ENCODE data around the gene DCDC1.

DCDC1 gene

DNA sequence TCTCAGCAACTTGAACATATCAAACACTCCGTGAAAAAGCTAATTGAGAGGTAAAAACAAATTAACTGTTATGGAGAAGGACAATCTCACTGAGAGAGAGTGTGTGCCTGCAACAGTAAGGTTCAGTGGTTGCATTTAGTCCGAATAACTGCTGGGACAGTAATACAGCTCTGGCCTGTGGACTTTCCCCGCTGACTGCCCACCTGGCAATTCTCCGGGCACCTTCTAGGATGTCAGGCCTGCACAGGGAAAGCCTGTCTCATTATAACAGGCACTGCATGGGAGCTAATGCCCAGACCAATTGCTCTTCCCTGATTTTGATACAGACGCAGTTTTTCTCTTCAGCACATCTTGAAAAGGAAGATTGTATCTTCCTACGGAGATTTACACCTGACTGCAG lies 251.0 kb downstream of the DCDC1 start:
- peaks cover 0 to 6% of the 10 kb centered on the region in 2 donors for H3K27me3 Mint-ChIP-seq
- H3K4me1 Mint-ChIP-seq, result no peaks in the 10 kb centered on the region
- ATAC-seq (replicated peaks), result no peak

DNA sequence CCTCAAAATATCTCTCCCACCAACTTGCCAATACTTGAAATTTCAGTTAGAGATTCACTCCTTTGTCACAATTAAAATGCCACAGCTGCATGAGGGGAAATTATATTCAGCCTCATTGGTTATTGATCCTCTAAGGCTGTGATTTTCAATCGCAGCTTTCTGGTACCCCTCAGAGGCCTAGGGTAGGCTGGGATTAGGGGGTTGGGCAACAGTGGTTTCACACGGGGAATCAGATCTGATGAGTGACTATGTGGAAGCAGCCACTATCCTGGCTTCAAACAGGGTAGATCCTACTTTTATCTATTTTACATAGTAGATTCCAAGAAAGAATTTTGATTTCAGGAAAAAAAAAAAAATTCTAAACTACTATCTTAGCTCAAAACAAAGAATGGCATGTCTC lies 252.5 kb downstream of the DCDC1 start:
- Mint-ChIP-seq H3K27ac (no peak overlapping the region), H3K4me3 (no peak overlapping the region), H3K27me3 (peaks cover 0 to 6% of the 10 kb centered on the region in 2 donors), H3K4me1 (no peaks in the 10 kb centered on the region), H3K36me3 (no peaks in the 10 kb centered on the region), H3K9me3 (peaks cover 0 to 2% of the 10 kb centered on the region in 2 donors)
- DNase-seq (no peak), ATAC-seq (replicated peaks) (no peak)

More for the DNA sequence above, 251.0 kb downstream of the DCDC1 start:
- Mint-ChIP-seq H3K4me3 (no peak overlapping the region), H3K27ac (no peak overlapping the region), H3K9me3 (peaks cover 0 to 2% of the 10 kb centered on the region in 2 donors), H3K36me3 (no peaks in the 10 kb centered on the region)
- DNase-seq, result no peak

DNA sequence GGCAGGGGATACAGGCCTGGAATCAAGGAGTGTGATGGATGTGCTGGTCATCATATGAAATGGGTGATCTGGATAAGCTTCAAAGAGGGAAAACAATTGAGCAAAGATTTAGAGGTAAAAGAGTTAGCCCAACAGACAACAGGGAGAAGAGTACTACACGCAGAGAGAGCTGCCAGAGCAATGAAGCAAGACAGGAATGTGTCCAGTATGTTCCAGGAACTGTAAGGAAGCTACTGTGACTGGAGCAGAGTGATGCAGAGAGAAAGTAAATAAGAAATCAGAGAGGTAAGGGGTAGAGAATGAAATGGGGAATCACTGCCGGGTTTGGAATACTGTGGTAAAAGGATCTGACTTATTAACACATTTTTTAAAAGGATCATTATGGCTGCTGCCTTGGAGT lies 255.1 kb downstream of the DCDC1 start:
- Mint-ChIP-seq H3K36me3 (no peaks in the 10 kb centered on the region), H3K27ac (no peak overlapping the region), H3K9me3 (peaks cover 0 to 2% of the 10 kb centered on the region in 2 donors), H3K4me1 (no peaks in the 10 kb centered on the region), H3K4me3 (no peak overlapping the region), H3K27me3 (no peaks in the 10 kb centered on the region)
- no peak for DNase-seq
- no peak for ATAC-seq (replicated peaks)

DNA sequence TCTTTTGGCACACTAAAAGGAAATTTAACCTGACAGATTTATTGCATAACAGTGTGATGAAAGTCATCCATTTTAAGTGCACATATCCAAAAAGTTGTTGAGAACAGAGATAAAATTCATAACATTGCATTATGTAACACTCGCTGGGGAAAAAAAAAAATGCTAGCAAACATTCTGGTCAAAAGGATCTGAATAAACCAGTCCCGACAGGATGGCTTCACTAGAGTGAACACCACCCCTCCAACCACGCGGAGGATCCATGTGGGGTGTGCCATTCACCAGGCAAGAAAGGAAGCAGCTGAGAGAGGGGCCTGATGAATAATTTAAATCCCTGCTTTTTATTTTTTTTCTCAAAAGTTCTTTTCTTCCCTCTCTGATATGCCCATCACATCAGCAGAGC lies 258.7 kb downstream of the DCDC1 start:
- H3K27me3 Mint-ChIP-seq, result peaks cover 0 to 6% of the 10 kb centered on the region in 2 donors
- H3K36me3 Mint-ChIP-seq, result no peaks in the 10 kb centered on the region
- ATAC-seq (replicated peaks) (no peak), DNase-seq (no peak)
- no peak overlapping the region for H3K27ac Mint-ChIP-seq
- no peaks in the 10 kb centered on the region for H3K4me1 Mint-ChIP-seq
- no peak overlapping the region for H3K4me3 Mint-ChIP-seq
- peaks cover 0 to 2% of the 10 kb centered on the region in 2 donors for H3K9me3 Mint-ChIP-seq

DNA sequence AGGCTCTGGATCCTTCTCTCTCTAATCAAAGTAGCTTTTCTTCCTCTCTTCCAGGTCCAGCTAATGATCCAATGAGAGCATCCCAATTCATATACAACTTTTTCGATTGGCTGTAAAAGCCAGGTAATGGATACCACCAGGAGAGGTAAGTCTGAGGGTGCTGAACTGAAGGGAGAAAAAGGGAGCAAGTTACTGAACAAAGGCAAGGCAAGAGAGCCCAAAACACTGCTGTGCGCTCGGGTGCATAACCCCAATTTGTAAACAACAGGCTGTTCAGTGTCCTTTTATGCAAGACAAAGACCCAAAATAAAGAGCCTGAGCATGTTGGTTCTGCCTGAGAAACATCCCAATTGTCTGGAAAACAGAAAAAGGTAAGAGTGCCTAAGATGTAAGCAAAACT lies 260.1 kb downstream of the DCDC1 start:
- DNase-seq (no peak), ATAC-seq (replicated peaks) (no peak)
- H3K27me3 Mint-ChIP-seq, result peaks cover 0 to 6% of the 10 kb centered on the region in 2 donors
- peaks cover 0 to 2% of the 10 kb centered on the region in 2 donors for H3K9me3 Mint-ChIP-seq
- no peaks in the 10 kb centered on the region for H3K36me3 Mint-ChIP-seq
- no peaks in the 10 kb centered on the region for H3K4me1 Mint-ChIP-seq
- H3K4me3 Mint-ChIP-seq, result no peak overlapping the region
- no peak overlapping the region for H3K27ac Mint-ChIP-seq

DNA sequence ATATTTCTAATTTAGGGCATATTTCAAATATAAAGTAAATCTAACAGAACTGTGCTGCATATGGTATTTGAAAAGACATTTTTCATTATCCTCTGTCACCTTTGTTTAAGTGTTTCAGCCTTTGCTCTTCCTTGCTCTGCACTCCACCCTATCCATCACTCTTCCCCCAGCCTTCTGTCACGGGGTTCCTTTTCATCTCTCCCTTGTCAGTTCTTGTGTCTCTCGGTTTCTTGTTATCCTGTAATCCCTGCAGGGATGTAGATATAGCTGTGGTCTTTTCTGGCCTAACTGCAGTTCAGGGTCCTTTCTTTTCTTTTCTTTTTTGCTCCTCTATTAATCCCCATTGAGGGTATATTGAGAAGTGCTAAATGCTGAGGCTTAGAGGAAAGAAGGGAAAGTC lies 261.9 kb downstream of the DCDC1 start:
- Mint-ChIP-seq H3K4me3 (no peak overlapping the region), H3K4me1 (no peaks in the 10 kb centered on the region), H3K27ac (no peak overlapping the region), H3K9me3 (no peaks in the 10 kb centered on the region), H3K27me3 (peaks cover 0 to 6% of the 10 kb centered on the region in 2 donors), H3K36me3 (no peaks in the 10 kb centered on the region)
- ATAC-seq (replicated peaks) (no peak), DNase-seq (no peak)

DNA sequence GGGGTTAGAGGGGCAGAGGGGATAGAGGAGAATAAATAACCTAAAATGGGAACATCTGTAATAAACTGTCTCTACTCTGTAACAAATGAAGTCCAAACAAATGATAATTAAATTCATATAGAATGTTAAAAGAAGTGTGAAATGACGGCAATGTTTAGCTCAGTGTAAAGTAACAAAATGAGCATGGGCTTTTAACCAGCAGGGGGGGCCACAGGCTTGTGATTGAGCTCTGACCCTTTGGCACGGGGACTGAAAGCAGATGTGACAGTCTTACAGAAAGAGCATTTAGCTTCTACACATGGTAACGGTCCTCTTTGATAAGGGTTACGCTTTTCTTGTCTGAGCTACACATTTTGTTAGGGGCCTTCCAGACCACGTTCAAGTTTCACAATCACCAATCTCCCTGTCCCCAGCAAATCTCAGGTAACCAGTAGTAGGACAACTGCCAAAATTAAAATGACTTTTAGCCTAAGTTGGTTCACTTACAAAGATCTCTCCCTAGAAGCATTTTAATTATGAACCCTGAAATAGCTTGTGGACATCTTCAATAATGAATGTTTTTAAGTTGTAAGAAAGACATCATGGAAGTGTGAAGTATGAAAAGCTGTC lies 262.5 kb downstream of the DCDC1 start:
- Mint-ChIP-seq H3K4me1 (no peaks in the 10 kb centered on the region), H3K27me3 (peaks cover 0 to 6% of the 10 kb centered on the region in 2 donors), H3K36me3 (no peaks in the 10 kb centered on the region), H3K9me3 (no peaks in the 10 kb centered on the region), H3K27ac (no peak overlapping the region), H3K4me3 (no peak overlapping the region)
- ATAC-seq (replicated peaks), result peak; percentile 64 to 81
- no peak for DNase-seq

DNA sequence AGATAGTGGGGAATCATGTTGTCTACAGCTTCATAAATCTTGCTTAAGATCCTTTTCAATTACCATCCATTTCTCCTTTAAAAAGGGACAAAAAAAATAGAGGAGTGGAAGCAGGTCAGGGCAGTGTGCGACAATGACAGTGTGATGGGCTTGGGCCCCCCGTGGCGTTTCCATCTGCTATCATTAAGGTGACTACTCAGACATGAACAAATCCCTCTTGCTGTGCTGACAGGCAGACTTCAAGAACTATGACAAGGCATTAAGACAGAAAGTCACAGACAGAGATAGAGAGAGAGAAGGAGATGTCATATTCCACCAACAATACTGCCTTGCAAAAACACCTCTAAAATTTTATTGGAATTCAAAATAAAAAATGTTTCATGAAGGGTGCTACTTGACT lies 263.2 kb downstream of the DCDC1 start:
- Mint-ChIP-seq H3K4me3 (no peak overlapping the region), H3K9me3 (no peaks in the 10 kb centered on the region), H3K36me3 (no peaks in the 10 kb centered on the region), H3K27me3 (peaks cover 0 to 6% of the 10 kb centered on the region in 2 donors), H3K4me1 (no peaks in the 10 kb centered on the region), H3K27ac (peak overlapping the region; percentile 65)
- DNase-seq (no peak), ATAC-seq (replicated peaks) (no peak)

DNA sequence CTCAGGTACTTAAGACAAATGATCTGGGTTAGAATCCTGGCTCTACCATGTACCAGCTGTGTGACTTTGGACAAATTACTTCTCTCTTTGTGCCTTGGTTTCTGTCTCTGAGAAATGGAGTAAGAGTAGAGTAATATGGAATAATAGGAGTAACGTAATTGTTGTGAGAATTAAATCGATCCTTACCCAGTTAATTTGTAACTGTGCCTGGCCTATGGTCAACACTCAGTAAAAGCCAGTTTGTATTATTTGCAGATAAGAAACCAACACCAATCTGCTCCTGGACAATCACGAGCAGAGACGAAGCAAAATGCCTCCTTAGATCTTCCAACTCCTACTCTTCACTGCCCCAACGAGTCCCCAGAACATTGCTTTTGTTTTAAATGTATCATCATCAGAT lies 266.7 kb downstream of the DCDC1 start:
- Mint-ChIP-seq H3K27ac (no peak overlapping the region), H3K9me3 (peaks cover 2 to 4% of the 10 kb centered on the region in 2 donors), H3K4me3 (no peak overlapping the region), H3K27me3 (peaks cover 0 to 11% of the 10 kb centered on the region in 2 donors), H3K4me1 (no peaks in the 10 kb centered on the region), H3K36me3 (no peaks in the 10 kb centered on the region)
- no peak for ATAC-seq (replicated peaks)
- DNase-seq, result no peak

DNA sequence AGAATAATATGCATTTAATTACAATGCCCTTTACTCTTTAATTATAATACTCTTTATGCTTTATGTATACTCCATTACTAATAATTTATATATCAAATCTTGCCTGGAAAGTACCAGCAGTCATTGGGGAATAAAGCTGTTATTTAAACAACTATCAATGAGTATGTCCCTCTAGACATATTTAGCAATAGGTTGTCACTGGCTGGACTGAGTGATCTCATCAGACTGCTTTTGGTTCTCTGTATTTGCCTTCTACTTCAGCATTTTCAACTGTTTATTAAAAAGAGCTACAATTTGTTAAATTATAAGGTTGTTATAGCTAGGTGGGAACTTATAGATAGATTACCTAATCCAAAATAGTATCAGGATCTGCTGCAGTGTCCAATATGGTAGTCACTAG lies 267.2 kb downstream of the DCDC1 start:
- H3K27ac Mint-ChIP-seq, result no peak overlapping the region
- no peak overlapping the region for H3K4me3 Mint-ChIP-seq
- peaks cover 2 to 4% of the 10 kb centered on the region in 2 donors for H3K9me3 Mint-ChIP-seq
- no peak for DNase-seq
- ATAC-seq (replicated peaks), result no peak
- H3K36me3 Mint-ChIP-seq, result no peaks in the 10 kb centered on the region
- peaks cover 0 to 6% of the 10 kb centered on the region in 2 donors for H3K27me3 Mint-ChIP-seq
- H3K4me1 Mint-ChIP-seq, result no peaks in the 10 kb centered on the region

DNA sequence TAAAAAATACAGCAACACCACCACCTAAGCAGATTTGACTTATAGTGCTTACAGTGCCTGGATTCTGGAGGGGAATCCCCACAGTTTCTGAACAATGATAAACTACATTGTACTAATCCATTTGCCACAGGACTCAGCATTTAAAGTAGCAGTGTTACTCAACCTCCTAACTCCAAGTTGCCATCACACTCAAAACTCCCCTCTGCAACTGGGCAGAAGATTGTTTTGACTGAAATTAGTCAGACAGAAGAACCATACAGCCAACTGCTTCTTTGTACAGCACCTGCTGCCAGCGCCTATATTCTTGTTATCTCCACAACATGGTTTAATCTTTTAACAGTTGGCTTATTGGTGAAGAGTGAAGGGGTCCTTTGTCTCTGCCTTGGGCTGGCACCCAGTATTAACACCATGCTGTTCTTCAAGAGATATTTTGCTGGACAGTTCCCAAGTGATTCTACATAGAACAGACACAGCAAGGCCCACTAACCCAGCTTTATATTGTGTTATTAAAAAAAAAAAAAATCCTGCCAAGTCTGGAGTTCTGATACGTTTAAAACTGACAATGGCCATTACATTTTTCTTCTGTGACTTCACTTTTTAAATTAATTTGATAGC lies 273.2 kb downstream of the DCDC1 start:
- H3K27ac Mint-ChIP-seq, result no peak overlapping the region
- peaks cover 0 to 6% of the 10 kb centered on the region in 2 donors for H3K27me3 Mint-ChIP-seq
- peaks cover 2 to 4% of the 10 kb centered on the region in 2 donors for H3K9me3 Mint-ChIP-seq
- H3K36me3 Mint-ChIP-seq, result no peaks in the 10 kb centered on the region
- H3K4me3 Mint-ChIP-seq, result no peak overlapping the region
- ATAC-seq (replicated peaks) (no peak), DNase-seq (no peak)
- H3K4me1 Mint-ChIP-seq, result no peaks in the 10 kb centered on the region

DNA sequence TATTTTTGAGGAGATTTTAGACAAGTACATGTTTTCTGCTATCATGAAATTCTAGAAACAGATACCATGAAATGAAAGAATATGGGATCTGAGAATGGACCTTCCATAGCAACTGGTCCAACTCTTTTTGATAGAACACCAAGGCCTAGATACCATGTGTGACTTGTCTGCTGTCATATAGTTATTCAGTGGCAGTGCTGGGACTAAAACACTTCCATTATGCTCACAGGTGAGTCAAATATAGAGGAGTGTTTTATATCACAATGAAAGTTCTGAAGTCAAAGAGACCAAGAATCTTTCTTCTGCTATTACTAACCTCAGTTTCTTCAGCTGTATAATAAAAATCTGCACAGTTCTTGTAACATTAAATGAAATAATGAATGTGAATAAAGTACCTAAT lies 276.9 kb downstream of the DCDC1 start:
- peaks cover 0 to 2% of the 10 kb centered on the region in 2 donors for H3K36me3 Mint-ChIP-seq

DNA sequence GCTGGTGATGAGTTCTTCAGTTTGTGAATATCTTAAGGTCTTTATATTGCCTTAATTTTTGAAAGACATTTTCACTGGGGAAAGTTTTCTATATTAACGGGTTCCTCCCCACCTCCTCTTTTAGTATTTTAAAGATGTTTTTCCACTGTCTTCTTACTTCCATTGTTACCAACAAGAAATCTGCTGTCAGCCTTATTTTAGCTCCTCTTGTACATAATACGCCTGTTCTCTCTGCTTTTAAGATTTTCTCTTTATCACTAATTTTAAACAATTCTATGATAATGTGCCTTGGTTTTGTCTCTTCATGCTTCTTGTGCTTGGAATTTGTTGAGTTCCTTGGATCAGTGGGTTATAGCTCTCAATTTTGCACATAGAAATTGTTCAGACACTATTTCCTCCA lies 280.4 kb downstream of the DCDC1 start:
- peaks cover 3 to 13% of the 10 kb centered on the region in 2 donors for H3K9me3 Mint-ChIP-seq
- ATAC-seq (replicated peaks) (no peak), DNase-seq (no peak)
- H3K27me3 Mint-ChIP-seq, result no peaks in the 10 kb centered on the region
- no peak overlapping the region for H3K4me3 Mint-ChIP-seq
- H3K36me3 Mint-ChIP-seq, result peaks cover 0 to 2% of the 10 kb centered on the region in 2 donors
- H3K27ac Mint-ChIP-seq, result no peak overlapping the region
- H3K4me1 Mint-ChIP-seq, result no peaks in the 10 kb centered on the region

More for the DNA sequence above, 276.9 kb downstream of the DCDC1 start:
- no peak overlapping the region for H3K27ac Mint-ChIP-seq
- DNase-seq, result no peak
- H3K4me1 Mint-ChIP-seq, result no peaks in the 10 kb centered on the region
- ATAC-seq (replicated peaks), result no peak
- no peak overlapping the region for H3K4me3 Mint-ChIP-seq
- no peaks in the 10 kb centered on the region for H3K27me3 Mint-ChIP-seq
- peaks cover 3 to 13% of the 10 kb centered on the region in 2 donors for H3K9me3 Mint-ChIP-seq

DNA sequence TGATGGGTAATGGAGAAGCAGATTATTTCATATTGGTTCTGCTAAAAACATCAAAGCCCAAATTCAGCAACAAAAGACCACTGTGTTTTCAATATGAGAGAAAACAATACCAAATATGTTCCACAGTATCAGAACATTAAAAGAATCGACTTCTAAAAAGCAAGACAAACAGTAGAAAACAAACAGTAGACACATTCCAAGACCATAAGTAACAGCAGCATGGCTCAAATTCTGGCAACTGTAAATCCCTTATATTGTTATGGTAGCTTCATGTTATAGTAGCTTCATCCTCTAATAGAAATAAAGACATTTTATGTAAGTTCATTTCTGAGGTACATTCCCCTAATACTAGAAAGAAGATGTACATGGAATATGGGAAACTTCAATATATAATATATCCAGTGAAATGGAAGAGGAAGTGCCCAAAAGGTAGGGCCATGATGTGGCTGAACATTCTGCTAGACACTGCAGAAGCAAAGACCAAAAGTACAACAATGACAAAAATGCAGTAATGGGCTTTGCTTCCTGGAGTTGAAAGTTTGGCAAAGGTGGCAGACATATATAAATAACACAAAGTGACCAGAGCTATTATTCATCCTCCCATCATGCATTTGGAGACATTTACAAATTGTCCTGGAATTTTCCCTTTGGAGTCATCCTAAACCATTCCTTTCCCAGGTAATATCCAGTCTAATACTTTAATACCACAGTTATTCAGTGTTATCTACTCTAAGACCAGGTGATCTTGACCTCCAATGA lies 299.9 kb downstream of the DCDC1 start:
- Mint-ChIP-seq H3K4me3 (no peak overlapping the region), H3K27ac (no peak overlapping the region), H3K36me3 (no peaks in the 10 kb centered on the region), H3K4me1 (no peaks in the 10 kb centered on the region), H3K9me3 (peaks cover 0 to 2% of the 10 kb centered on the region in 2 donors), H3K27me3 (no peaks in the 10 kb centered on the region)
- no peak for ATAC-seq (replicated peaks)
- no peak for DNase-seq

DNA sequence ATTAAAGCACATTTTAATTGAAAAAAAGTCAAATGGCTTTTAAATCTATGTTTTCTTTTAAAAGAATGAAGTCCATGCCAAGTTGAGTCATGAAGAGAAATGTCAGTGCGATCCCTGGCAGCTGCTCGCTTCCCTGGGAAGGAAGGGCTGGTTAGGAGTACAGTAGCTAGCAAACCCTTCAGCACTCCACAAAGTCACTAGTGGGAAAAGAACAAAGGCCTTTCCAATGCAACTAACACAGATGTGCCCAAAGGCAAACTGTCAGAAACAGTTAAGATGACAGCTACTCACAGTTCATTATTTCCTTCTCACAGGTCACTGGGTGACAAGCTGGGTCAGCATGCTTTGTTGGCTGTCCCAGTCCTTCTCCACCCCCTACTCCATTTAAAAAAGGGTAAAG lies 308.7 kb downstream of the DCDC1 start:
- DNase-seq, result no peak
- Mint-ChIP-seq H3K9me3 (peaks cover 0 to 2% of the 10 kb centered on the region in 2 donors), H3K4me1 (no peaks in the 10 kb centered on the region), H3K27ac (no peak overlapping the region), H3K27me3 (no peaks in the 10 kb centered on the region), H3K36me3 (no peaks in the 10 kb centered on the region), H3K4me3 (no peak overlapping the region)
- ATAC-seq (replicated peaks), result no peak

Measured in stimulated activated naive B cell treated with anti-CD40 and anti-IgM and Interleukin-4, amounts not matched to agents 10 μg/mL and 1 μg/mL and 100 μg/mL, for 72 hours (primary cell).